Ecto neural progenitor cell (in vitro differentiated cells): ENCODE data around the gene HDAC4.

ENCODE experiments used
- DNase-seq: peaks from one replicate; pipeline ENCODE4 v3.0.0-alpha.2; 2018; ENCODE audit warnings: low spot score

The HDAC4 gene

GRCh38 chr2:239216614-239217273, 184.1 kb downstream of the HDAC4 start:
- no peak for DNase-seq

GRCh38 chr2:239215988-239216613, 184.7 kb downstream of the HDAC4 start:
- no peak for DNase-seq

GRCh38 chr2:239215136-239215925, 185.5 kb downstream of the HDAC4 start:
- no peak for DNase-seq

- no peak for DNase-seq
These were observed 186.1 kb downstream of the HDAC4 start for GRCh38 chr2:239214725-239215124.

GRCh38 chr2:239213643-239214101, 187.1 kb downstream of the HDAC4 start:
- no peak for DNase-seq

- DNase-seq = no peak
These were observed 187.7 kb downstream of the HDAC4 start for GRCh38 chr2:239212929-239213642.

GRCh38 chr2:239212121-239212928, 188.5 kb downstream of the HDAC4 start:
- DNase-seq = no peak

GRCh38 chr2:239211396-239212094, 189.3 kb downstream of the HDAC4 start:
- no peak for DNase-seq

GRCh38 chr2:239209783-239210182, 191.0 kb downstream of the HDAC4 start:
- no peak for DNase-seq

GRCh38 chr2:239208465-239209180, 192.2 kb downstream of the HDAC4 start:
- no peak for DNase-seq

- no peak for DNase-seq
These were observed 194.0 kb downstream of the HDAC4 start for GRCh38 chr2:239206851-239207250.

- DNase-seq = no peak
These were observed 194.8 kb downstream of the HDAC4 start for GRCh38 chr2:239206042-239206441.

- no peak for DNase-seq
These were observed 195.8 kb downstream of the HDAC4 start for GRCh38 chr2:239204876-239205468.

GRCh38 chr2:239204136-239204875, 196.5 kb downstream of the HDAC4 start:
- DNase-seq = no peak

- DNase-seq = no peak
These were observed 197.2 kb downstream of the HDAC4 start for GRCh38 chr2:239203443-239204135.

GRCh38 chr2:239202836-239203235, 198.0 kb downstream of the HDAC4 start:
- DNase-seq = no peak

- no peak for DNase-seq
These were observed 198.5 kb downstream of the HDAC4 start for GRCh38 chr2:239202343-239202742.

- DNase-seq = no peak
These were observed 198.9 kb downstream of the HDAC4 start for GRCh38 chr2:239201884-239202283.

GRCh38 chr2:239201531-239201876, 199.3 kb downstream of the HDAC4 start:
- no peak for DNase-seq
